Left hindlimb (tissue), 1 donor: Measurements from ENCODE around the gene CDX2.
"Not testable (repeated sequence)": the region's sequence is repeated elsewhere in the genome, so short reads cannot be mapped to it uniquely, and the experiment has no call there.

Experiments used
- DNase-seq: peaks from one replicate; pipeline ENCODE4 v3.0.0-alpha.2; 2018

CDX2 gene, protein sequence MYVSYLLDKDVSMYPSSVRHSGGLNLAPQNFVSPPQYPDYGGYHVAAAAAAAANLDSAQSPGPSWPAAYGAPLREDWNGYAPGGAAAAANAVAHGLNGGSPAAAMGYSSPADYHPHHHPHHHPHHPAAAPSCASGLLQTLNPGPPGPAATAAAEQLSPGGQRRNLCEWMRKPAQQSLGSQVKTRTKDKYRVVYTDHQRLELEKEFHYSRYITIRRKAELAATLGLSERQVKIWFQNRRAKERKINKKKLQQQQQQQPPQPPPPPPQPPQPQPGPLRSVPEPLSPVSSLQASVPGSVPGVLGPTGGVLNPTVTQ

DNA sequence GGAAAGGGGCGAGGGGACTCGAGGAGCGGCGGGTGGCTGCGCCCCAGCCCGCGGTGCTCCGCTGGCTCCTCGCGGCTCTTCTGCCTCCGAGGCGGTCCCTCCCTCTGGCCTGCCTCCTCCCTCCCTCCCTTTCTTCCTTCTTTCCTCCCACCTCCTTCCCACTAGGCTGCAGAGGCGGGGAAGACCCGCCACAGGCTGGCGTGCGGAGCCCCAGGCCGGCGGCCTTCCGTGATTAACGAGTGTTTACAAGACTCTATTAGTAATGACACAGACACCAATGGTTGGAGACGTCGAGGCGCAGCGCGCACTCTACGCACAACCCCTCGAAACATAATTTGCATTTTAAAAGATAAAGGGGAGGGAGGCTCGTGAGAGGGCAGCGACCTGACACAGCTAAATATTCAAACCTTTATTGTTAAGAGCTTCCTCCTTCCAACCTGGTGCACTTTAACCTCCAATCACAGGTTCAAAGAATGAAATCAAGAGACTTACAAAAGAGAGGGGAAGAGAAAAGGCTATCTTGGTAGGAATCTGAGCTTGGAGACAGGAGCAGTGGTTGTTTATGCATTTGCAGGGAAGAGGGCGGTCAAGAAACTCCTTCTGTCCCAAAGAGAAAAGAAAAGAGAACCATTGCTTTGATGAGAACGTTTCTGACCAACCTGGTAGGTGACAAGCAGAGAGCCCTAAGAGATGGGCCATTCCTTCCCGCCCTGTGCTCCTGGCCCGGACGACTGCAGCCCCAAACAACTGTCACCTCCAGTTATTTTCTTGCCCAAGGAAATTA, at the start of gene CDX2:
Gene CDX2 (minus strand): TSS at position 234 of the 784 bp plus-strand sequence. CDS start 309 bp downstream, outside the sequence.
- no peak for DNase-seq

DNA sequence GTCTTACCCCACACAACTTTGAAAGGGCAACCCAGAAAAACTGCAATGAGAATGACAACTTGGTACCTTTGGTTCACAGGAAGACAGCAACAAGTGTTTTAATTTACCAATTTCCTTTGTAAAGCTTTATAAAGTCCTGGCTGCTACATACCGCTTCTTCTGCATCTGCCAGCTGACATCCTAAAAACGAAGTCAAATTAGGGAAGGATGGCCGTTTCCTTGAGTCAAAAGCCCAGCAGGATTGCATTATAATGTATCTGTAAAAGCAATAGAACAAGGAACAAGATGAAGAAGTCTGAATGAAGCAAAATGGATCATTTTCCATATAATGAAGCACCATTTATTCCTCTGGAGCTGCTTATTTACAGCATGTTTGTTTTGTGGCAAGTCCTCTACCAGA, 45.2 kb upstream of the CDX2 start:
- no peak for DNase-seq

DNA sequence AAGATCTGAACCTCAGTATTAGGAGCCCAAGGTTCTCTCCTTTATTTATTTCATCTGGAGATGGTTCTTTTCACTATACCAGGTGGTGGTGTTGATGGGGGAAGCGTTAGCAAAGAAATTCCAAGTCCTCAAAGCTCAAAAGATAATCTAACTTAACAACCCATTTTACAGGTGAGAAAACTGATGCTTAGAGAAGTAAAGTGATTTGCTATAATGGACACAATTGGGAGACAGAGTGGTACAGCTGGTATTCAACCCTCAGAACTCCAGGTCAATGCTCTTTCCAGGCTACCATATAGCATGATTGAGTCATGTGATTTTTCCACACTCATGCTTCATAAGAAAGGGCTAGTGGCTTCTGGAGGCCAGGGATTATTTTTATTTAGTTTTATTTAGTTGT, 44.4 kb upstream of the CDX2 start:
- DNase-seq, result no peak

DNA sequence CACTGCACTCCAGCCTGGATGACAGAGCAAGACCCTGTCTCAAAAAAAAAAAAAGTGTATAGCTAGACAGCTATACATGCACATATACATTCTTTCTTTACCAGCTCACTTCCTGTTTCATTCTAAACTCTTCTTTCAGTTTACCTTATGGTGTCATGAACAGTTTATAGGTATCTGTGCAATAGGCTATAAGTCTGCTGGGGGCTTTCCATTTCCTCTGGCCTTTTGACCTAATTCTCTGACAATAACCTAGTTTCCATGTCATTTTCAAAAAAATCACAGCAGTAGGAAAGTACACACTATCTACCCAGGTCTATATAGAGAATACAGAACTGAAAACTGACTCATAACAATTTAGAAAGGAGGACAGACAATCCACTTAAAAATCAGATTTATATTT, 43.8 kb upstream of the CDX2 start:
- no peak for DNase-seq

DNA sequence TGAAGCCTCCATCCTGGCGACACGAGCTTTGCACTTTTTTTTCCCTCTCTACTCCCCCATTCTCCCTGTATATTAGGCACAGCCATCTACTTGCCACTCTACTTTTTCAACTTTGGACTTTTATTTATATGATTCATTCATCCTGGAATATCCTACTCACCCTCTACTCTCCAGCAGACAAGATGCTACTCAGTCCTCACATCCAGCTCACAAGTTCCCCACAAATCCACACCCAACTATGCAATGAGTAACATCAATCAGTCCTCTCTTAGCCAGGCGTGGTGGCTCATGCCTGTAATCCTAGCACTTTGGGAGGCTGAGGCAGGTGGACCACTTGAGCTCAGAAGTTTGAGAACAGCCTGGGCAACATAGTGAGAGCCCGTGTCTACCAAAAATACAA, 43.3 kb upstream of the CDX2 start:
- DNase-seq, result no peak

DNA sequence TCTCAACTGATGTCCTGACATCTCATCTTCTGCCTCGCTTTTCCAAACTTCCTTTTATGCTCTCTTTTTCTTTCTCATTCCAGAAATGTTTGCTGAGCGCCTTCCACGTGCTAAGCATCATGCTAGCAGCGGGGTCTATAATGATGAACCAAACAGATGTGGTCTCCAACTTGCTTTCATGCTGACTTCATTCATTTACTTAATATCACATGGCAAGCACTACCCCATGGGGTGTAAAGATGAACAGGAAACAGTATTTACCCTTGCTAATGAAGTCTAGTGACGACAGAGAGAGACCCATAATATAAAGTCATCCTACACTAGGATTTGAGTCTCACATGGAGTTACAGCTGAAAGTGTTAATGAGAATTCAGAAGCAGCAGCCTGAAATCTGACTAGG, 40.9 kb upstream of the CDX2 start:
- DNase-seq, result no peak

DNA sequence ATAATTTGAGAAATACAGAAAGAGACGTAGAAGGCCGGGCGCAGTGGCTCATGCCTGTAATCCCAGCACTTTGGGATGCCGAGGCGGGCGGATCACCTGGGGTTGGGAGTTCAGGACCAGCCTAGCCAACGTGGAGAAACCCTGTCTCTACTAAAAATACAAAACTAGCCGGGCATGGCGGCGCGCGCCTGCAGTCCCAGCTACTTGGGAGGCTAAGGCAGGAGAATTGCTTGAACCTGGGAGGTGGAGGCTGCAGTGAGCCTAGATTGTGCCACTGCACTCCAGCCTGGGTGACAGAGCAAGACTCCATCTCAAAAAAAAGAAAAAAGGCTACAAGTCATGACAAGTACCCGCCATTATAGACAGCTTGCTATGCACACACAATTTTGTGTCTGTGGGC, 35.9 kb upstream of the CDX2 start:
- not testable (repeated sequence) for DNase-seq

DNA sequence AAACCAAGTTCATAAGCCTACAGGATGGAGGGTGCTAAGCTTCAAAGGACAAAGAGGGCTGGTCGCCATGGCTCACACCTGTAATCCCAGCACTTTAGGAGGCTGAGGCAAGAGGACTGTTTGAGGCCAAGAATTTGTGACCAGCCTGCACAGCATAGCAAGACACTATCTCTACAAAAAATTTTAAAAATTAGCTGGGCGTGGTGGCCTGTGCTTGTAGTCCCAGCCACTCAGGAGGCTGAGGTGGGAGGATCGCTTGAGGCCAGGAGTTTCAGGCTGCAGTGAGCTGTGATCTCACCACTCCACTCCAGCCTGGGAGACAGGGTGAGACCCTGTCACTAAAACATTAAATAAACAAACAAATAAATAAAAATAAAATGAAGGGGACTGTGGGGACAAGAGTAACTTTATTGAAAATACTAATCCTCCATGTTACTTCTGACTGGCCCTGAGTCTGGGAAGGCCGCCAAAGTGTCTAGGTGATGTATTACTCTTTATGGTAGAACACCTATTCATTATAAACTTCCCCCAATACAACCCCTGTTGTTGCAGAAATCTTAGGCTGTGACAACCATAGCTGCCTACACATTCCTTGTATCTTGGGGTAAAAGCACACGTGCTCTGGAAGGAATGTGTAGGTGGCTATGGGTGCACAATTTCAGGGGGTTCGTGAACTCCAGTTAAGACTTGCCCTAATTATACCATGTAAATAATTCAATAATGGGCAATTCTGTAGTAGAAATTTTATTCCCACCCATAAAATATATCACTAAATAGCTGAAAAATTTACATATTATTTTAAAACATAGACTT, 34.0 kb upstream of the CDX2 start:
- no peak for DNase-seq

DNA sequence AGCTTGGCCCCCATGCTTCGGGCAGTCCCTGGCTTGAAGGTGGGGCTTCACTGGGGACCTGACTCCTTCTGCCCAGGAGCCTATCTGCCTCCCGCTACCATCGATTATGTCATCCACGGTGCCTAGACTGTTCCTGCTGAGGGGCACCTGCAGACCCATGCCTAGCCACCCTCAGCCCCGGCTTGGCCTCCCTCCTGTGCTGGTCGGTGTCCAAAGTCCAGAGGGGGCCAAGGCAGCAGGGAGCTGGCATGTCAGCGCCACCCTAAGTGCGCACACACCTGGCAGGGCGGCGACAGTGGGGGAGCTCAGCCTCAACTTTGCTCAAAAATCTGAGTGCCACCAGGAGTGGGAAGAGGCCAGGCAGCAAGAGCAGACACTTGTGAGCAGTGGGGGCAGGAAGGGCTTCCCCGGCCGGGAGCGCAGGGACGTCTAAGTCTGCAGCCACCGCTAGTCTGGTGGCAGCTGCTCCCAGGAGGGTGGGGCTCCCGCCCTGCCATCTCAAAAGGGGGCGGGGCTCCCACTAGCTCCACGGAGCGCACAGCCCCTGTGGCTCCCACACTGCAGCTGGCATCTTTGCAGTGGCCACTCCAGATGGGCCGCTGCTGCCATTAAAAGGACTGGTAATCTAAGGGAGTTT, 32.8 kb upstream of the CDX2 start:
- DNase-seq, result no peak

DNA sequence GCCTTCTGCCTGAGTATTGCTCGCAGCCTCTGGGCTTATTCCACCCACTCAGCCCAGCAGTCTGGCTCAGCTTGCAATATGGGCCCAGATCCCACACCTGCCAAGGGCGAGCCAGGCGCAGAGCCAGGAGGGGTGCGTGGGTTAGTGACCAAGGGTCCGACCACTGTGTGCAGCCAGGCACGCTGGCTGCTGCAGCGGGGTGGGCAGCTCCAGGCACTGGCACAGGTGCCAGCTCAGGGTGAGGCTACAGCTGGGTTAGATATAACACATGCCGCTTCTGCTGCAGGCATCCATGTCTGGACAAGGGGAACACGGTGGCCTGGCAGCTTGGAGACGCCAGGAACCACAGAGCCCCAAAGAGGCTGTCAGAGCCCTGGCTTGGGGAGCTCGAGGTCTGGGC, 31.9 kb upstream of the CDX2 start:
- DNase-seq, result no peak

DNA sequence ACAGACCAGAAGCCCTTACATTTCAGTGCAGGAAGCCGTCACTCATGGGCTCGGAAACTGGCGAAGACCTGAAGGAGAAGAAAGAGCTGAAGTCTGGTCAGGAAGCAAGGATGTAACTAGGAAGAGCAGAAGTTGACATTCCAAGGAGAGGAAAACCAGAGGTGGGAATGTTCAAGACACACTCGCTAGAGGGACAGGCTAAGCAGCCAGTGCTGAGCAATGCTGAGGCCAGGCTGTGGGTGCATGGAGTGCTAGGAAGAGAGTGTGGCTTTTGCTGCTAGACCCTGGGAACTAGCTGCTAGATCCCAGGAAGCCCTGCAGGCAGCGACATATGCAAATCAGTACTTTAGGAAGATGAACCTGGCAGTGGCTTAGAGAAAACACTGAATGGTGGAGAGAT, 31.5 kb upstream of the CDX2 start:
- DNase-seq, result no peak

DNA sequence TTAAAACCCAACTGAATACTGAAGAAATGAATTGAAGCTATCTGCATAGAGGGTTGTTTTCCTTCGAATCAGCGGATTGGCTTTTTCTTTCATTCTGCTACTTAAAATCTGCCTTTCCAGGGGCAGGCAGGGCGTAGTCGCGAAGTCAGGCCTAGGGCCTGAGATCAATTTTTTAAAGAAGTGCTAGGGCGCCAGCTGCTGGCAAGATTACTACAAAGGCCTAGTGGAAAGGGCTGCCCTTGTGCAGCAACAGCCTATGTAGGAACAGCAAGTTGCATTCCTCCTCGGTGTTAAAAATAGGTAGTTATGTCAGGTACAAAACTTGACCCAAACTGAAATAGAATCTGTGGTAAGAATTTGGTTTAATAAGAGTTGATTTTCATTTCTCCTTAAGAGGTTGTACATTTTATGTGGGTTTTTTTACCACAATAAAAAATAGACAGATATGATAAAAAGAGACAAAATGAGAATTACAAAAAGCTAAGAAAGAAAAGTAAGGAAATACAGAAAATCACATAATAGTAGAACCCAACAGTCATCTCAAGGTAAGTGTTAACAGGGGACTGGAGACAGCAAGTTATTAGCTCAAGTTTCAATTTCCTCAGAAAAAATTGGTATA, 28.9 kb upstream of the CDX2 start:
- no peak for DNase-seq

DNA sequence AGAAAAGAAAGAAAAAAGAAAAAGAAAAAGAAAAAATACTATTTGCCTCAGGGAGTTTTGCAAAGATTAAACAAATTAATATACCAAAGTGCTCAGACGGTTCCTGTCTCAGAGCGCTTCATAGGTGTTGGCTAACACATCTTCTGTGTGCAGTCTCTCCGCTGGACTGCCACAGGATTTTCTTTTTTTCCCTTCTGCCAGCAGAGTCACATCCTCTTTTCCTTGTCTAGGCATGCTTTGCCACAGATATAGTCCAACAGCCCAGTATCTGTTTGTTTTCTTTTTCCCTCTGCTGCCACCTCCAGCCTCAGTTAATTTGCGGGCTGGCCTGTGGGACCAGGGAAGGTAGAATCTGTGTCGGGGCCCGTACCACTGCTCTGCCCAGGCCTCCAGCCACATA, 22.8 kb upstream of the CDX2 start:
- DNase-seq, result no peak

DNA sequence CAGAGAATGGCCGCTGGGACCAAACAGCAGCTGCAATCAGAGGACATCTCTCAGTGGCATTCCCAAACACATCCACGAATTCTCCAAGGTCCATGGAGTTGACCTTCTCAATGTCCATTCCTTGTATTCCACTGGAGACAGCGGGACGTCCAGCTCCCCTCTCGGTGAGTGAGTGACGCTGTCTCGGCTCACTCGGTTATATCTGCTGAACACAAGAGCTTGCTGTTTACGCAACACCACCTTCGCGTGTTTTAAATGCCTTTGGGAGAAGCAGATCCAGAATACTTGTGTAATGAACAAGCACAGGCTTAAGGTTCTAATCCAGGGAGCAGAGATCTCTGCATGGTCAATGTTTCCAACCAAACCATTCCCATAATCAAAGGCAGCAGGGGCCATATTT, 19.4 kb upstream of the CDX2 start, which contains the start of gene URAD:
Gene URAD (minus strand): TSS at position 174 of the 400 bp plus-strand sequence. CDS start 56 bp downstream, at position 118.
- no peak for DNase-seq

DNA sequence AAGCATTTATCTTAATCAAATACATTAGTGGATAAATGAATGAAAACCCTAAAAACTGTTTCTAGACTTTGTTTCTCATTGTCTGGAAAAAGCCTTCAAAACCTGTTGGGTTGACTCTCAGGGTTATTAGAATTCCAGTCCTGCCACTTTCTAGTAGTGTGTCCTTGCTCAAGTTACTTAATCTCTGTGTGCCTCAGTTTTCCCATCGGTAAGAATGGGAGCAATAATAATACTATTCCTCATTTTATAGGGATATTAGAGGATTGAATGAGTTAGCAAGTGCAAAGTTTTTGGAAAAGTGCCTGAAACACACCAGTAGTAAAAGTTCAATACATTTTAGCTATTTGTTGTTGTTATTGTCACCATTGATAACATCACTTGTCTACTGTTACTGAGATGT, 16.5 kb upstream of the CDX2 start:
- no peak for DNase-seq

DNA sequence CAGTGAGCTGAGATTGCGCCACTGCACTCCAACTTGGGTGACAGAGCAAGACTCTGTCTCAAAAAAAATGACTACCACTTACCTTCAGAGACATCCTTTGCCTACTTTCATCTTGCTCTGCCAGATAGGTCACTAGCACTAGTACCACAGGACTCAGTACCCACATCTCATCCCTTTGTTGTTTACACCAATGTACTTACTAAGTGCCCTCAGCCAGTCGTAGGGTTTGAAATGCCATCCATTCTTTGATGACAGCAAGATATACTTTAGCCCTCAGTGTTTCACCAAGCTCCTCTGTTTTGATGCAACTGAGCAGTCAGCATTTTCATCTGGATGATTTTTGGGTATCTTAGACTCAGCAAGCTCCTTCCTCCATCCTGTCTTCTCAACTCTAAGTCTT, 13.2 kb upstream of the CDX2 start:
- DNase-seq, result no peak

DNA sequence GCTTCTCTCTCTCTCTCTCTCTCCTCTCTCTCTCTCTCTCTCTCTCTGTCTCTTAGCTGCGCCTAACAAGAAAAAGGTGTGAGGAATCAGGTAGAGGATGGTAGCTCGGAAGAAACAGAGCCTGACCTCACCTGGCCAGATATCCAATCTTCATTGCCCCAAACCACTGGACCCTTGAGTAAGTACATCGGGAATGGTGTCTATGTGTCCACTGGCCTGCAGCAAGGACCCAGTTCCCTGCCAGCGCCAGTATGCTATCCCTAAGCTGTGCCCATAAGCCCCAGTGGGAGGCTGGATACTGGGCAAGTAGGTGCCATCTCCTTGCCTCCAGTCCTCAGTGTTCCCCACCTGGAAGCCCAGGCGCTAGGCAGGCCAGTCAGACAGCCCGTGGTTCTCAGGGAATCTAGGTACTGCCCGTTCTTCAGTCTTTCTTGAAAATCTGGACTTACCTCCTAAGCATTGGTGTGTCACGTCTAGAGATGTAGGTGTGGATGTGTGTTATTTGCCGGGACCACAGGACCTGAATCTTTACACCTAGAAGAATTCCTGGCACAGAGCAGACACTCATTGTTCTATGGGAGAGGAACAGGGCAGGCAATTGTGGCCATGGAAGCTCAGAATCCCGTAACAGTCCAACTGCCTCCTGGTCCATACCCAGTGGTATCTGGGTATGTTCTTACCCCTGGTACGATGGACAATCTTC, 12.0 kb upstream of the CDX2 start:
- DNase-seq, result no peak

DNA sequence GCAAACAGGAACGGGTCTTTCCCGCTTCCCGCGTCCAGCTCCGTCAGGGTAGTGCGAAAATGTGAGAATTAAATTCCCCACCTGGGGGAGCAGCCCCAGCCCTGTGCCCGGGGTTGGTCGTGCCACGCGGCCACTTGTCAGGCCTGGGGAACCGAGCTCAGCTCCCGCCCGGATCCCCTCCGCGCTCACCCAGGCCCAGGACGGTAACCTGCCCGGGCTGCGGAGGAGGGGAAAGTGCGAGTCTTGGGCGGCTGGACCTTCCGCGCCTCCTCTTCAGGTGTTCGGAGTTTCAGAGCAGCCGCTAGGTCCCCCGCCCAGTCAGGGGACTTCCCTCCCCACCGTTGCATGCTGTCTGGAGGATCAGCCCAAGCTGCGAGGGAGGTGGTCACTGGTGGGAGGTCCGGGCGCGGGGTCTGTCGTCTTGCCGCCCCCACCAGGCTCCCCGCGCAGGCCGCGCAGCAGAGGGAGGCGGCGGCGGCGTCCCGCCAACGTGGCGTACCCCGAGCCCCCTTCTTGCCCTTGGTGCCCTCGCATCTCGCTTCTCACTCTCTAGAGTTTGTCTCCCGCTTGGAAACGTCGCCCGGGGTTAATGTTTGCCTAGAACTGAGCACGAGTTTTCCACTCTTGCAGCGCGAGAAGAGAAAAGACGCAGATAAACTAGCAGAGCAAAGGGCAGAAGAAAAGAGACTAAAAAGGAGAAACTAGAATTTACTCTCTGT, 11.3 kb upstream of the CDX2 start:
- no peak for DNase-seq

DNA sequence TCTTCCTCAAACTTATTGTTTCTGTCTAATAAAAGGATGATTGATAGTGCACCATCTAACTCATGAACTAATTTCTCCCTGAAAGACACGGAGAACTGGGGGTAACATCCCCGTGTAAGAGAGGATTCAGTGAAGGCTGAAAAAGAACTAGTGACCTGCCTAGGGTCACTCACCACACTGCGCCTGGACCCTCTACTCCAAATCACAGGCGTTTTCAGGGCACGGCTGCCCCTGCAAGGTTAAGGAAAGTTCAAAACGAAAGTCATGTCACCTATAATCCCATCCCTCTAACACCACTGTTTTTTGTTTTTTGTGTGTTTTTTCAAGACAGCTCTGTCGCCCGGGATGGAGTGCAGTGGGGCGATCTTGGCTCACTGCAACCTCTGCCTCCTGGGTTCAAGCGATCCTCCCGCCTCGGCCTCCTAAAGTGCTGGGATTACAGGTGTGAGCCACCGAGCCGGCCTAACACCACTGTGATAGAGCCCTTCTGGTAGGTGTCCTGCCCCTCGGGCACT, 10.7 kb upstream of the CDX2 start:
- DNase-seq, result no peak

DNA sequence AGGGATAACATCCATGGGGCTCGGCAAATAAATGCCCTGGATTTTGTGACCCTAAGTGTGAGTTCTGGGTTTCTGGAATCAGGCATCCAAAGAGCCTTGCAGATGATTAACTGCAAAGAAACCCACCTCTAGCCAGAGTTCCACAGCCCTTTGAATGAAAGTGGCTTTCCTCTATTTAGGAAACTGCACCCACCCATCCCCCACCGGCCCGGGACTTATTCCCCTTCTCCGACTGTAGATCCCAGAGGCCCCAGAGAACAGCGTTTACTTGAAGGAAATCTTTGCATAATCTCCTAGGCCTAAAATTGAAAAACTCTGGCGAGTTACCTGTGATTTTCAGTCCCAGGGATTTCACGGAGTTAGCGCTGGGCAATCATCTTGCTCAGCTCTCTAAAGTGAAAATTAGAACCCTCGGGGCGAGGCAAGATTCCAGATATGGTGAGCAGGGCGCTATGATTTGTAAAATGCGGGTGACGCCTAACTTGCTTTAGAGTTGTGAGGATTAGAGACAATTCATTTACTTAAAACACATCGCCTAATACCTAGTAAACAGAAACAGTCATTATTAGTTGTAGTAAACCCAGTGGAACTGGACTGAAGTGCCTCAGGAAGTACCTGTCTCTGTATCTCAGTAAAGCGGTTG, 10.0 kb upstream of the CDX2 start:
- no peak for DNase-seq
